Measurements from ENCODE around the gene GRAMD1B. TPM values are rescaled to one million over a fixed set of nuclear protein-coding genes. Genes with fewer than 3 reads are reported as not detected.

GRAMD1B gene
- total and polyA plus RNA-seq, 2 donors (not counting 1 experiment from before 2014, with no cell fraction given) = 0.58 to 11.6 TPM

DNA sequence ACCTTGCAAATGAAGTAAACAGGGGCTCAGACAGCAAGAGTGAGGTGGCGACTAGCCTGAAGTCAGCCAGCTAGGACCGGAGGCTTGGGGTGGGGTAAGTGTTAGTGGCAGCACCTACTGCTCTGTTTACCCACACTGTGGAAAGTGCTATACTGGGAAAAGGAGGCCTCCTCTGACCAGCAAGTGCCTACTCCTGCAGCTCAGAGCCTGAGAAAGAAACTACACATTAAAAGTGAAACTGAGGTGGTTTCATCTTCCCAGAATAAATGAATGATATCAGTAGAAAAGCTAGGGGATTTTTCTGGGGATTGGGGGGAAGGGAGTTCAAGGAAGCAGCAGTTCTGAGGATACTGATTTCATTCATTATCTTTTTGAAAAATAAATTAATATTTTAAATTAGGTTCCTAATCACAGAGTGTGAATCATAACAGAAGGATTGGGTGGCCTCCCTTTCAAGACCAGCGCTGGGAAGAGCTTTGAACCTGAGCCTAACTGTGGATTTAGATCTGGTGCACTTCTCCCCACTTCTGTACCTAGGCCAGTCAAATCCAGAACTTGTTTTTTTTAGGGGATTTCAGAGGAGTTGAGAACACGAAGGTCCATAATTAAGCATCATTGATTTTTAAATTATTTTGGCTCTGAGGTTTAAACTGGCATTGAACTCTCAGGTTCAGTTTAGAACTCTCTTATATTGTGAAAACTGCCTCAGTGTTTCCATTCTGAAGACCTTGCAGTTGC lies 48.1 kb upstream of the GRAMD1B start:
- Histone ChIP-seq H3K4me3 (ENCODE audit: control extremely low read depth in 1 of 5, extremely low read depth in 1 of 5, insufficient read depth in 1 of 5, low read depth in 2 of 5, low read length in 4 of 5) (no peak overlapping the region), H3K9me3 (ENCODE audit: control extremely low read depth in 1 of 3, control insufficient read depth in 2 of 3, insufficient read depth in 1 of 3, low read length in 2 of 3) (no peaks in the 10 kb centered on the region), H4K20me1 (ENCODE audit: control insufficient read depth, insufficient read depth, low read length, poor library complexity, severe bottlenecking) (no peaks in the 10 kb centered on the region), H3K79me2 (ENCODE audit: control insufficient read depth, insufficient read depth, low read length) (no peaks in the 10 kb centered on the region), H2AFZ (ENCODE audit: insufficient read depth, low read depth, low read length, poor library complexity, severe bottlenecking) (no peak overlapping the region), H3K4me1 (ENCODE audit: control insufficient read depth in 2 of 2, insufficient read depth in 2 of 2, low read length in 2 of 2) (no peaks in the 10 kb centered on the region), H3K36me3 (replicated peaks in 1 of 2; ENCODE audit: control extremely low read depth in 1 of 2, control insufficient read depth in 1 of 2, extremely low read depth in 1 of 2, insufficient read depth in 2 of 2, low read length in 1 of 2) (no peaks in the 10 kb centered on the region), H3K9ac (ENCODE audit: low read length) (no peak overlapping the region), H3K27ac (ENCODE audit: low read length in 2 of 2) (no peak overlapping the region), H3K27me3 (replicated peaks in 1 of 4; ENCODE audit: control extremely low read depth in 1 of 4, control insufficient read depth in 3 of 4, insufficient read depth in 4 of 4, low read length in 3 of 4) (no peaks in the 10 kb centered on the region), H3K4me2 (replicated peaks; ENCODE audit: low read depth, low read length, poor library complexity, severe bottlenecking) (no peak overlapping the region)
- TF ChIP-seq, protein P1, sequence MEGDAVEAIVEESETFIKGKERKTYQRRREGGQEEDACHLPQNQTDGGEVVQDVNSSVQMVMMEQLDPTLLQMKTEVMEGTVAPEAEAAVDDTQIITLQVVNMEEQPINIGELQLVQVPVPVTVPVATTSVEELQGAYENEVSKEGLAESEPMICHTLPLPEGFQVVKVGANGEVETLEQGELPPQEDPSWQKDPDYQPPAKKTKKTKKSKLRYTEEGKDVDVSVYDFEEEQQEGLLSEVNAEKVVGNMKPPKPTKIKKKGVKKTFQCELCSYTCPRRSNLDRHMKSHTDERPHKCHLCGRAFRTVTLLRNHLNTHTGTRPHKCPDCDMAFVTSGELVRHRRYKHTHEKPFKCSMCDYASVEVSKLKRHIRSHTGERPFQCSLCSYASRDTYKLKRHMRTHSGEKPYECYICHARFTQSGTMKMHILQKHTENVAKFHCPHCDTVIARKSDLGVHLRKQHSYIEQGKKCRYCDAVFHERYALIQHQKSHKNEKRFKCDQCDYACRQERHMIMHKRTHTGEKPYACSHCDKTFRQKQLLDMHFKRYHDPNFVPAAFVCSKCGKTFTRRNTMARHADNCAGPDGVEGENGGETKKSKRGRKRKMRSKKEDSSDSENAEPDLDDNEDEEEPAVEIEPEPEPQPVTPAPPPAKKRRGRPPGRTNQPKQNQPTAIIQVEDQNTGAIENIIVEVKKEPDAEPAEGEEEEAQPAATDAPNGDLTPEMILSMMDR (IDR thresholded peaks at IDR 0.05) = no peak
- no peak for TF ChIP-seq EZH2 (IDR thresholded peaks at IDR 0.05; ENCODE audit: borderline replicate concordance, insufficient read depth, low read depth, low read length, poor library complexity, severe bottlenecking)
- H3K9me3 Mint-ChIP-seq (ENCODE audit: insufficient read depth) = no peaks in the 10 kb centered on the region
- intact Hi-C loops (cut with micrococcal nuclease) = no loop called here
- no peaks in the 10 kb centered on the region for H3K27me3 Mint-ChIP-seq
- H3K4me1 Mint-ChIP-seq = no peaks in the 10 kb centered on the region
- no CpG with 5 or more reads among the region's 4 CpGs for WGBS (ENCODE audit: insufficient coverage)
- no peak for DNase-seq
- no peak overlapping the region for H3K4me3 Mint-ChIP-seq
- ATAC-seq (ENCODE audit: low read depth) = no peak
- ChIA-PET CTCF (no interaction called here), POLR2A (no interaction called here)
- no peak overlapping the region for H3K27ac Mint-ChIP-seq

DNA sequence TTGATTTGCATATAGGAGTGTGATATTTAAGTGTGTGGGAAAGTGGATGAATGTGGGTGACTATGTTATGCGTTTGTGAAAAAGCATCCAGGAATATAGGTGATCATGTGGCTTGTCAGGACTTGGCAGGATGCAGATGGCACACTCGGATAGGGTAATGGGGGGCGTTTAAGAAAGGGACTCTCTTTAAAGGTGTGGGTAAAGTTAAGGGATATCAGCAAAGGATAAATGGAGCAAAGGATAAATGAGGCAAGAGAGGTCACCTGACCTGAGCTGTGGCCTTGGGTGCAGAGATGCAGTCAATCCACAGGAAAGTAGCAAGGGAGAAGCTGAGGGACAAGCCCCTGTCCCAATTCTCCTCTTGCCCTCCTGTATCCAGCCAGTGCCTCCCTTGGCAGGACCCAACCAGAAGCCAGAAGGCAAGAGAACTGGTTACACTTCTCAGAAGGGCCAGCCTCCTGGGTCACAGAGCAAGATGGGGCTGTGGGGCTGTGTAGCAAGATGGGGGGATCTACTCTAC lies 47.5 kb upstream of the GRAMD1B start:
- H3K4me1 Mint-ChIP-seq = no peaks in the 10 kb centered on the region
- no peak overlapping the region for H3K4me2 ChIP-seq (replicated peaks; ENCODE audit: low read depth, low read length, poor library complexity, severe bottlenecking)
- no peak overlapping the region for H3K4me3 ChIP-seq (ENCODE audit: control extremely low read depth in 1 of 5, extremely low read depth in 1 of 5, insufficient read depth in 1 of 5, low read depth in 2 of 5, low read length in 4 of 5)
- no peak for ATAC-seq (ENCODE audit: low read depth)
- ChIA-PET CTCF (no interaction called here), POLR2A (no interaction called here)
- H2AFZ ChIP-seq (ENCODE audit: insufficient read depth, low read depth, low read length, poor library complexity, severe bottlenecking) = no peak overlapping the region
- 89% methylated on average over 3 of the region's 3 CpGs for WGBS (ENCODE audit: insufficient coverage)
- no peaks in the 10 kb centered on the region for H3K4me1 ChIP-seq (ENCODE audit: control insufficient read depth in 2 of 2, insufficient read depth in 2 of 2, low read length in 2 of 2)
- no peaks in the 10 kb centered on the region for H3K9me3 ChIP-seq (ENCODE audit: control extremely low read depth in 1 of 3, control insufficient read depth in 2 of 3, insufficient read depth in 1 of 3, low read length in 2 of 3)
- no peaks in the 10 kb centered on the region for H4K20me1 ChIP-seq (ENCODE audit: control insufficient read depth, insufficient read depth, low read length, poor library complexity, severe bottlenecking)
- no peak for DNase-seq
- TF ChIP-seq, protein P1 (IDR thresholded peaks at IDR 0.05) = no peak
- TF ChIP-seq EZH2 (IDR thresholded peaks at IDR 0.05; ENCODE audit: borderline replicate concordance, insufficient read depth, low read depth, low read length, poor library complexity, severe bottlenecking) = no peak
- no peaks in the 10 kb centered on the region for H3K79me2 ChIP-seq (ENCODE audit: control insufficient read depth, insufficient read depth, low read length)
- no peaks in the 10 kb centered on the region for H3K36me3 ChIP-seq (replicated peaks in 1 of 2; ENCODE audit: control extremely low read depth in 1 of 2, control insufficient read depth in 1 of 2, extremely low read depth in 1 of 2, insufficient read depth in 2 of 2, low read length in 1 of 2)
- intact Hi-C loops (cut with micrococcal nuclease) = no loop called here
- H3K4me3 Mint-ChIP-seq = no peak overlapping the region
- H3K27ac ChIP-seq (ENCODE audit: low read length in 2 of 2) = no peak overlapping the region
- no peaks in the 10 kb centered on the region for H3K27me3 ChIP-seq (replicated peaks in 1 of 4; ENCODE audit: control extremely low read depth in 1 of 4, control insufficient read depth in 3 of 4, insufficient read depth in 4 of 4, low read length in 3 of 4)
- H3K27me3 Mint-ChIP-seq = no peaks in the 10 kb centered on the region
- H3K9ac ChIP-seq (ENCODE audit: low read length) = no peak overlapping the region
- H3K27ac Mint-ChIP-seq = no peak overlapping the region
- no peaks in the 10 kb centered on the region for H3K9me3 Mint-ChIP-seq (ENCODE audit: insufficient read depth)
